ENCODE results near the gene ZKSCAN7. TPM values are rescaled to one million over a fixed set of nuclear protein-coding genes. Genes with fewer than 3 reads are reported as not detected.
A peak's percentile ranks its signal among the peaks of the same experiment; 100 is the strongest.

The ZKSCAN7 gene
- total and polyA plus RNA-seq, 2 experiments from 2014 or later = 6.0 to 9.9 TPM

DNA sequence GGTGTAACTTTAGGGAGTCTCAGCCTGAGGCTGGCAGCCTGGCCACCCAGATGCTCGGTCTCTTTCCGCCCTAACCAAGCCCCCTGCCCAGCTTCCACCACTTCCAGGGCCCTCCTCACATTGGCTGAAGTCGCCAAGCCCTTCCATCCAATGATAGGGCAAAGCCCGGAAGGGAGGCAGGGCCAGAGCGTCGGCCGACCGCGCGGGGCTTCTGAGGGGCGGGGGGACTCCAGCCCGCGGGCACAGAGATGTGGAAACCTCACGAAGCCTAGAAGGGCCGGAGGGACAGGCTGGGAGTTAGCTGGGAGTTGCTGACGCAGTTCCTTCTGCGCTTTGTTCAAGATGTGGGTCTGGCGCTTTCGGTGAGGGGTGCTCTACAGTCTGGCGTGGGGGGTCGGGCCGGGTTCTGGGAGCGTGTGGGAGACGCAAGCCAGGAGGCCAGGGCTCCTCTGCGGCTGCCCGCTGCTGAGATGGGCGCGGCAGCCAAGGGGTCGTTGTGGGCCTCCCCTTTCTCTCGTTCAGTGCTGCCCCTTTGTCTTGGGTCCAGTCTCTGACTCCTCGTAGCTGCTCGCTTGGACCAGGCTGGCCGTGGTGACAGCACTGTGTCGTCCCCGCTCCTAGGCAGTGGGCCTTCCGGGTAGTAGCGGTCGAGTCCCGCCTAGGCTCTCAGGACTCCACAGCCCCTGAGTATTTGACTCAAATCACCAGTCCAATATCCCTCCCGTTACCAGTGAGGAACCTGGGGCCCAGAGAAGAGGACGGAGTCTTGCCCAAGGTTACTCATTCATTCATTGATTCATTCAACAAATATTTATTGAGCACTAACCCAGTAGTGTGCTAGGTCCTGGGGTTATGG lies 29.9 kb downstream of the ZKSCAN7 start, which contains the start of gene ZNF660:
Gene ZNF660, plus strand, starts transcription at position 319 of the 856 bp plus-strand sequence. CDS start 9,230 bp downstream, outside the sequence.
- H2AFZ ChIP-seq = peak within 1 kb of the TSS; percentile 68
- peaks cover 17% of the 10 kb centered on the region for H3K79me2 ChIP-seq
- peak within 1 kb of the TSS; percentile 58 for H3K4me3 ChIP-seq
- H3K9me3 ChIP-seq (ENCODE audit: low read depth) = no peaks in the 10 kb centered on the region
- DNase-seq (ENCODE audit: low spot score) = peak; percentile 92
- H4K20me1 ChIP-seq (ENCODE audit: insufficient read depth, poor library complexity, severe bottlenecking) = no peaks in the 10 kb centered on the region
- H3K27me3 ChIP-seq = no peaks in the 10 kb centered on the region
- no peaks in the 10 kb centered on the region for H3K36me3 ChIP-seq (replicated peaks; ENCODE audit: insufficient read depth, low read depth)
- peaks cover 14% of the 10 kb centered on the region for H3K4me1 ChIP-seq (ENCODE audit: insufficient read depth)
- peak within 1 kb of the TSS; percentile 95 for H3K27ac ChIP-seq
- no peaks in the 10 kb centered on the region for H3K9me2 ChIP-seq (replicated peaks; ENCODE audit: insufficient read depth)
- under 1% methylated on average over 33 of the region's 41 CpGs for WGBS (ENCODE audit: low lambda C conversion rate, missing lambda C conversion rate)
- H3K4me2 ChIP-seq = peak within 1 kb of the TSS; percentile 79
- TF ChIP-seq EZH2 (IDR thresholded peaks at IDR 0.05; ENCODE audit: borderline replicate concordance) (no peak), EZH2phosphoT487 (IDR thresholded peaks at IDR 0.05; ENCODE audit: low read depth, severe bottlenecking, unreplicated experiment) (no peak)
- TF ChIP-seq, protein P1, sequence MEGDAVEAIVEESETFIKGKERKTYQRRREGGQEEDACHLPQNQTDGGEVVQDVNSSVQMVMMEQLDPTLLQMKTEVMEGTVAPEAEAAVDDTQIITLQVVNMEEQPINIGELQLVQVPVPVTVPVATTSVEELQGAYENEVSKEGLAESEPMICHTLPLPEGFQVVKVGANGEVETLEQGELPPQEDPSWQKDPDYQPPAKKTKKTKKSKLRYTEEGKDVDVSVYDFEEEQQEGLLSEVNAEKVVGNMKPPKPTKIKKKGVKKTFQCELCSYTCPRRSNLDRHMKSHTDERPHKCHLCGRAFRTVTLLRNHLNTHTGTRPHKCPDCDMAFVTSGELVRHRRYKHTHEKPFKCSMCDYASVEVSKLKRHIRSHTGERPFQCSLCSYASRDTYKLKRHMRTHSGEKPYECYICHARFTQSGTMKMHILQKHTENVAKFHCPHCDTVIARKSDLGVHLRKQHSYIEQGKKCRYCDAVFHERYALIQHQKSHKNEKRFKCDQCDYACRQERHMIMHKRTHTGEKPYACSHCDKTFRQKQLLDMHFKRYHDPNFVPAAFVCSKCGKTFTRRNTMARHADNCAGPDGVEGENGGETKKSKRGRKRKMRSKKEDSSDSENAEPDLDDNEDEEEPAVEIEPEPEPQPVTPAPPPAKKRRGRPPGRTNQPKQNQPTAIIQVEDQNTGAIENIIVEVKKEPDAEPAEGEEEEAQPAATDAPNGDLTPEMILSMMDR (IDR thresholded peaks at IDR 0.05; ENCODE audit: poor library complexity) = no peak

DNA sequence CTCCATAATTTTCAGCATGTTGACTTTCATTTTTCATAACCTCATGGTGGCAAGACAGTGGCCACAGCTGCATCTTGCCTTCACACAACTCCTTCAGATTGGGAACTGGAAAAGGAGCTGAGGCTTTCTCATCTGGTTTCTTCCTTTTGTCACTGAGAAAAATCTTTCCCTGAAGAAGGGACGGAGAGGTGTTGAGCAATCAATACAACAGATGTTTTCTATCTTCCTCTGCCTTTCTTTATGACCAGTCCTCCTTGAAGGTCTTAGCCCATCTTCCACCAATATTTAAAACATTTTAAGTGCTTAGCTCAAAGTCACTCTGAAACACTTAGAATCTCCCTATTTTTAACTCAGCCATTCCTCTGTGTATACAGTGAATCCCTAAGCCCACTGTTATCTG lies 41.6 kb downstream of the ZKSCAN7 start:
- no peaks in the 10 kb centered on the region for H4K20me1 ChIP-seq (ENCODE audit: insufficient read depth, poor library complexity, severe bottlenecking)

DNA sequence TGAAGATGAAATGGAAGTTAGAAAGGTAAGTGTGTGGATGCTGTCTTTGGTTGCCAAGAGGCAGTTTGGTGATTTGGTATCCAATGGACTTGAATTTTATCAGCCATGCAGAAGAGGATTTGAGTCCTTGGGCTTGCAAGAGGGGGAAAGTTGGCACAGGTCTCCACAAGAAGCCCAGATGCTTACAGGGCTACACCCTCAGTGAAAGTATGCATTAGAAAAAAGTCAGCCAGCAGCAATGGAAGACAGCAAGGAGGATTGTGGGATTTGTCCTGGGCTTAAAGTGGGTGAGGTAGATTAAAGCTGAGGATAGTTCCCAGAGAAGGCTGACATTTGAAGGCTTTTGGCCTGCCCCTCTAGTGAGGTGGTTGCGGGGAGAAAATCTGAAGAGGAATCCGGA lies 46.8 kb downstream of the ZKSCAN7 start:
- no peak for DNase-seq (ENCODE audit: low spot score)
- H3K36me3 ChIP-seq (replicated peaks; ENCODE audit: insufficient read depth, low read depth) = no peaks in the 10 kb centered on the region
- no peaks in the 10 kb centered on the region for H3K9me2 ChIP-seq (replicated peaks; ENCODE audit: insufficient read depth)
- H4K20me1 ChIP-seq (ENCODE audit: insufficient read depth, poor library complexity, severe bottlenecking) = no peaks in the 10 kb centered on the region
- H3K27me3 ChIP-seq = no peaks in the 10 kb centered on the region
- WGBS (ENCODE audit: low lambda C conversion rate, missing lambda C conversion rate) = 100% methylated on average over 2 of the region's 2 CpGs
- TF ChIP-seq, protein P1 (IDR thresholded peaks at IDR 0.05; ENCODE audit: poor library complexity) = no peak
- TF ChIP-seq EZH2phosphoT487 (IDR thresholded peaks at IDR 0.05; ENCODE audit: low read depth, severe bottlenecking, unreplicated experiment) (no peak), EZH2 (IDR thresholded peaks at IDR 0.05; ENCODE audit: borderline replicate concordance) (no peak)
- peaks cover 5% of the 10 kb centered on the region for H3K9me3 ChIP-seq (ENCODE audit: low read depth)
- H3K27ac ChIP-seq = no peak overlapping the region
- H3K4me2 ChIP-seq = no peak overlapping the region
- H3K4me3 ChIP-seq = no peak overlapping the region
- H3K79me2 ChIP-seq = peaks cover 3% of the 10 kb centered on the region
- H3K4me1 ChIP-seq (ENCODE audit: insufficient read depth) = no peaks in the 10 kb centered on the region
- no peak overlapping the region for H2AFZ ChIP-seq

More for the DNA sequence above, 41.6 kb downstream of the ZKSCAN7 start:
- TF ChIP-seq EZH2 (IDR thresholded peaks at IDR 0.05; ENCODE audit: borderline replicate concordance) (no peak), EZH2phosphoT487 (IDR thresholded peaks at IDR 0.05; ENCODE audit: low read depth, severe bottlenecking, unreplicated experiment) (no peak)
- TF ChIP-seq, protein P1 (IDR thresholded peaks at IDR 0.05; ENCODE audit: poor library complexity) = no peak
- Histone ChIP-seq H3K27ac (no peak overlapping the region), H3K4me3 (no peak overlapping the region), H3K4me2 (no peak overlapping the region), H3K9me2 (replicated peaks; ENCODE audit: insufficient read depth) (no peaks in the 10 kb centered on the region), H3K4me1 (ENCODE audit: insufficient read depth) (no peaks in the 10 kb centered on the region), H2AFZ (no peak overlapping the region), H3K36me3 (replicated peaks; ENCODE audit: insufficient read depth, low read depth) (no peaks in the 10 kb centered on the region), H3K9me3 (ENCODE audit: low read depth) (peaks cover 30% of the 10 kb centered on the region), H3K27me3 (no peaks in the 10 kb centered on the region), H3K79me2 (peaks cover 3% of the 10 kb centered on the region)
- DNase-seq (ENCODE audit: low spot score) = no peak
- WGBS (ENCODE audit: low lambda C conversion rate, missing lambda C conversion rate) = 85% methylated on average over 1 of the region's 1 CpG
